ENCODE measurements around the gene ALKBH5. TPM values are rescaled to one million over a fixed set of nuclear protein-coding genes. Genes with fewer than 3 reads are reported as not detected.

The ALKBH5 gene
- total RNA-seq, 1 donor from 2014 or later = 71.0 TPM

GRCh38 chr17:18256776-18257175 is 73.1 kb downstream of the ALKBH5 start:
- H3K4me1 Mint-ChIP-seq = peaks cover 25% of the 10 kb centered on the region
- peaks cover 7% of the 10 kb centered on the region for H3K36me3 Mint-ChIP-seq
- no peaks in the 10 kb centered on the region for H3K9me3 Mint-ChIP-seq
- peak overlapping the region; percentile 93 for H3K4me3 Mint-ChIP-seq
- DNase-seq (ENCODE audit: low spot score in 2 of 2, unreplicated experiment in 2 of 2) = no peak
- H3K27me3 Mint-ChIP-seq (ENCODE audit: low read depth) = no peaks in the 10 kb centered on the region
- peak overlapping the region; percentile 72 for H3K27ac Mint-ChIP-seq
- no peak for TF ChIP-seq CTCF (IDR thresholded peaks at IDR 0.05; ENCODE audit: unreplicated experiment)

- H3K9me3 Mint-ChIP-seq = no peaks in the 10 kb centered on the region
- peak overlapping the region; percentile 97 for H3K27ac Mint-ChIP-seq
- peaks cover 29% of the 10 kb centered on the region for H3K4me1 Mint-ChIP-seq
- no peak for DNase-seq (ENCODE audit: low spot score in 2 of 2, unreplicated experiment in 2 of 2)
- H3K36me3 Mint-ChIP-seq = peaks cover 6% of the 10 kb centered on the region
- TF ChIP-seq CTCF (IDR thresholded peaks at IDR 0.05; ENCODE audit: unreplicated experiment) = no peak
- H3K4me3 Mint-ChIP-seq = peak overlapping the region; percentile 93
- H3K27me3 Mint-ChIP-seq (ENCODE audit: low read depth) = no peaks in the 10 kb centered on the region
These were observed 73.8 kb downstream of the ALKBH5 start for GRCh38 chr17:18257268-18257981.

- H3K27ac Mint-ChIP-seq = peak overlapping the region; percentile 97
- no peak for TF ChIP-seq CTCF (IDR thresholded peaks at IDR 0.05; ENCODE audit: unreplicated experiment)
- H3K4me3 Mint-ChIP-seq = peak overlapping the region; percentile 93
- H3K9me3 Mint-ChIP-seq = no peaks in the 10 kb centered on the region
- peaks cover 29% of the 10 kb centered on the region for H3K4me1 Mint-ChIP-seq
- DNase-seq (ENCODE audit: low spot score in 2 of 2, unreplicated experiment in 2 of 2) = peak in 1 of 2 experiments; percentile 57
- no peaks in the 10 kb centered on the region for H3K27me3 Mint-ChIP-seq (ENCODE audit: low read depth)
- H3K36me3 Mint-ChIP-seq = peaks cover 5% of the 10 kb centered on the region
These were observed 74.3 kb downstream of the ALKBH5 start for GRCh38 chr17:18257982-18258355.

- Mint-ChIP-seq H3K4me3 (peak within 1 kb of the TSS; percentile 93), H3K27ac (peak within 1 kb of the TSS; percentile 97), H3K9me3 (no peaks in the 10 kb centered on the region), H3K36me3 (peaks cover 6% of the 10 kb centered on the region), H3K27me3 (ENCODE audit: low read depth) (no peaks in the 10 kb centered on the region), H3K4me1 (peaks cover 29% of the 10 kb centered on the region)
- TF ChIP-seq CTCF (IDR thresholded peaks at IDR 0.05; ENCODE audit: unreplicated experiment) = no peak
- peak in 1 of 2 experiments; percentile 60 for DNase-seq (ENCODE audit: low spot score in 2 of 2, unreplicated experiment in 2 of 2)
These were observed 74.9 kb downstream of the ALKBH5 start, which contains the start of gene FLII for GRCh38 chr17:18258356-18259038. Gene FLII, minus strand, starts transcription at chr17:18258738. Its CDS starts 48 bp downstream, at chr17:18258690.

Other genes with a start within 250 kb of the ALKBH5 start
- gene TOM1L2, start 211.4 kb upstream of the ALKBH5 start, total RNA-seq = 122 to 126 TPM (median 123 TPM) in 3 replicates
- gene DRC3, start 211.0 kb upstream of the ALKBH5 start, total RNA-seq = 2.9 to 3.2 TPM (median 3.2 TPM) in 3 replicates
- 26.8 to 30.9 TPM (median 29.9 TPM) in 3 replicates for gene ATPAF2, start 144.7 kb upstream of the ALKBH5 start, total RNA-seq
- 10.8 to 12.2 TPM (median 11.3 TPM) in 3 replicates for gene GID4, start 144.4 kb upstream of the ALKBH5 start, total RNA-seq
- 48.6 to 51.2 TPM (median 49.1 TPM) in 3 replicates for gene DRG2, start 95.9 kb upstream of the ALKBH5 start, total RNA-seq
- 6.3 to 8.2 TPM (median 6.3 TPM) in 3 replicates for gene MYO15A, start 75.1 kb upstream of the ALKBH5 start, total RNA-seq
- gene LLGL1, start 41.8 kb downstream of the ALKBH5 start, total RNA-seq = 70.8 to 72.5 TPM (median 72.1 TPM) in 3 replicates
- 190 to 202 TPM (median 199 TPM) in 3 replicates for gene FLII, start 74.9 kb downstream of the ALKBH5 start, total RNA-seq
- 22.5 to 25.2 TPM (median 23.8 TPM) in 3 replicates for gene MIEF2, start 76.8 kb downstream of the ALKBH5 start, total RNA-seq
- 59.0 to 61.0 TPM (median 59.1 TPM) in 3 replicates for gene TOP3A, start 131.2 kb downstream of the ALKBH5 start, total RNA-seq
- gene SMCR8, start 131.5 kb downstream of the ALKBH5 start, total RNA-seq = 18.2 to 19.3 TPM (median 18.4 TPM) in 3 replicates
- gene SHMT1, start 179.7 kb downstream of the ALKBH5 start, total RNA-seq = 19.2 to 22.4 TPM (median 20.5 TPM) in 3 replicates
- gene EVPLL, start 193.9 kb downstream of the ALKBH5 start, total RNA-seq = not detected in 3 replicates

All from mesothelial cell of epicardium (in vitro differentiated cells).